Measurements from ENCODE around the gene SAXO1.

GRCh38 chr9:18970393-18970792, 62.6 kb downstream of the SAXO1 start:
- TF ChIP-seq CTCF (conservative IDR thresholded peaks at IDR 0.05; ENCODE audit: low read depth, low read length) (no peak), EZH2 (IDR thresholded peaks at IDR 0.05; ENCODE audit: low read length, unreplicated experiment) (no peak), EZH2phosphoT487 (IDR thresholded peaks at IDR 0.05; ENCODE audit: borderline replicate concordance, low read length) (no peak)
